Lung (tissue), 12 donors: ENCODE measurements around the gene DHX34. TPM values are rescaled to one million over a fixed set of nuclear protein-coding genes. Genes with fewer than 3 reads are reported as not detected.

ENCODE experiments used
- ATAC-seq: fragments of 200-7000 bp; cut with Tn5 transposase; one replicate; pipeline ENCODE4 v1.9.1; 2020; ENCODE audit warnings: moderate number of reproducible peaks; ENCODE audit not compliant: insufficient read depth, low FRiP score
- DNase-seq, 3 donors: peaks; one replicate each; pipeline ENCODE4 v3.0.0-alpha.2; 2013 to 2017
- H3K27ac ChIP-seq, 2 donors: one replicate each; pipeline ENCODE4 v1.5.1; 2013; ENCODE audit warnings: mild to moderate bottlenecking in 2 of 2, moderate library complexity in 2 of 2, control low read depth in 1 of 2, inconsistent platforms in 1 of 2, low read depth in 1 of 2, low read length in 1 of 2
- H3K27me3 ChIP-seq, 3 donors: one replicate each; pipeline ENCODE4 v1.5.1; 2013; ENCODE audit warnings: low read length in 2 of 3; ENCODE audit not compliant: control insufficient read depth in 3 of 3, insufficient read depth in 3 of 3
- H3K36me3 ChIP-seq, 4 donors: one replicate each; pipeline ENCODE4 v1.5.1; 2013; ENCODE audit warnings: low read length in 4 of 4, mild to moderate bottlenecking in 1 of 4, moderate library complexity in 1 of 4; ENCODE audit not compliant: control insufficient read depth in 4 of 4, insufficient read depth in 4 of 4
- H3K4me1 ChIP-seq, 5 donors: one replicate each; pipeline ENCODE4 v1.5.1; 2013; ENCODE audit warnings: low read length in 5 of 5, mild to moderate bottlenecking in 2 of 5, moderate library complexity in 1 of 5; ENCODE audit not compliant: control insufficient read depth in 5 of 5, insufficient read depth in 5 of 5
- H3K4me3 ChIP-seq: one replicate; pipeline ENCODE4 v1.5.1; 2013; ENCODE audit warnings: mild to moderate bottlenecking, control low read depth, moderate library complexity
- H3K9ac ChIP-seq, 2 donors: one replicate each; pipeline ENCODE4 v1.5.1; 2013; ENCODE audit warnings: low read length in 2 of 2, control low read depth in 1 of 2; ENCODE audit not compliant: insufficient read depth in 1 of 2
- H3K9me3 ChIP-seq, 4 donors: one replicate each; pipeline ENCODE4 v1.5.1; 2013; ENCODE audit warnings: low read length in 3 of 4, mild to moderate bottlenecking in 1 of 4, moderate library complexity in 1 of 4; ENCODE audit not compliant: control insufficient read depth in 4 of 4, insufficient read depth in 3 of 4
- WGBS, 2 donors: extraction: QIAGEN DNeasy Blood & Tissue Kit; methylation state at CpG; one replicate each; pipeline ENCODE4 v1.1.7; 2013; 5-methylcytosine and 5-hydroxymethylcytosine counted together
- polyA plus RNA-seq, 2 donors: library from polyadenylated mRNA; stranded (reverse); fragments of 200-250 nt; gene quantifications; one replicate each; pipeline ENCODE4 v1.2.1, GENCODE V29; 2013
- total RNA-seq, 2 donors: library from RNA; depleted of rRNA in 1 of 2; stranded (reverse); fragments of >200 nt in 1 of 2; gene quantifications; one replicate each; pipeline ENCODE4 v1.2.1, GENCODE V29; 2014 to 2021
- TF ChIP-seq, protein P1 (sequence below): IDR thresholded peaks from 2 replicates; pipeline ENCODE4 v1.5.1; 2012; ENCODE audit warnings: mild to moderate bottlenecking; ENCODE audit errors: control extremely low read depth, extremely low read depth
- donor health status: control.
- donor health status: control.
- donor health status: Bipolar disorder and iron deficiency.
- donor health status: healthy.
- donor health status: DM: yes; HTN: yes; CAD: no.

DHX34 gene
- total and polyA plus RNA-seq, 4 donors, result 13.5 to 24.2 (median 16.5) TPM

DNA sequence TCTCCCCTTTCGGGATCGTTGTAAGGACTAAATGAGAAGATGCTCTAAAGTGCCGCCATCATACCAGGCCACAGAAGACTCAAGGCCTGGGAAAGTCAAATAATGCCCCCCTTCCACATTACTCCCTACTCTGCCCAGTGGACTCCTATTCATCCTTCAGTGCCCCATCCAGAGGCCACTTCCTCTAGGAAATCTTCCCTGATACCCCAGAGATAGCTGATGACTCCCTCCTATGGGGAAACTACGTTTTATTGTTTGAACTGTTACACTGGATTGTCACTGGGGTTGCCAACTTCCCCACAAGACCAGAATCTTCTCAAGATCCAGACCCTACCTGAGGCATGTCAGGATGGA lies 56.1 kb downstream of the DHX34 start:
- H3K36me3 ChIP-seq, result peaks cover 0 to 6% (median 0%) of the 10 kb centered on the region in 4 donors
- no peaks in the 10 kb centered on the region for H3K4me1 ChIP-seq
- TF ChIP-seq, protein P1, sequence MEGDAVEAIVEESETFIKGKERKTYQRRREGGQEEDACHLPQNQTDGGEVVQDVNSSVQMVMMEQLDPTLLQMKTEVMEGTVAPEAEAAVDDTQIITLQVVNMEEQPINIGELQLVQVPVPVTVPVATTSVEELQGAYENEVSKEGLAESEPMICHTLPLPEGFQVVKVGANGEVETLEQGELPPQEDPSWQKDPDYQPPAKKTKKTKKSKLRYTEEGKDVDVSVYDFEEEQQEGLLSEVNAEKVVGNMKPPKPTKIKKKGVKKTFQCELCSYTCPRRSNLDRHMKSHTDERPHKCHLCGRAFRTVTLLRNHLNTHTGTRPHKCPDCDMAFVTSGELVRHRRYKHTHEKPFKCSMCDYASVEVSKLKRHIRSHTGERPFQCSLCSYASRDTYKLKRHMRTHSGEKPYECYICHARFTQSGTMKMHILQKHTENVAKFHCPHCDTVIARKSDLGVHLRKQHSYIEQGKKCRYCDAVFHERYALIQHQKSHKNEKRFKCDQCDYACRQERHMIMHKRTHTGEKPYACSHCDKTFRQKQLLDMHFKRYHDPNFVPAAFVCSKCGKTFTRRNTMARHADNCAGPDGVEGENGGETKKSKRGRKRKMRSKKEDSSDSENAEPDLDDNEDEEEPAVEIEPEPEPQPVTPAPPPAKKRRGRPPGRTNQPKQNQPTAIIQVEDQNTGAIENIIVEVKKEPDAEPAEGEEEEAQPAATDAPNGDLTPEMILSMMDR, result no peak
- no peak for DNase-seq
- H3K27me3 ChIP-seq, result no peaks in the 10 kb centered on the region
- peaks cover 0 to 9% (median 0%) of the 10 kb centered on the region in 4 donors for H3K9me3 ChIP-seq
- H3K27ac ChIP-seq, result no peak overlapping the region
- no peak overlapping the region for H3K9ac ChIP-seq
- no peak overlapping the region for H3K4me3 ChIP-seq
- 86 to 93% methylated on average over 4 of the region's 4 CpGs for whole genome bisulfite sequencing, 2 donors
- ATAC-seq, result no peak

DNA sequence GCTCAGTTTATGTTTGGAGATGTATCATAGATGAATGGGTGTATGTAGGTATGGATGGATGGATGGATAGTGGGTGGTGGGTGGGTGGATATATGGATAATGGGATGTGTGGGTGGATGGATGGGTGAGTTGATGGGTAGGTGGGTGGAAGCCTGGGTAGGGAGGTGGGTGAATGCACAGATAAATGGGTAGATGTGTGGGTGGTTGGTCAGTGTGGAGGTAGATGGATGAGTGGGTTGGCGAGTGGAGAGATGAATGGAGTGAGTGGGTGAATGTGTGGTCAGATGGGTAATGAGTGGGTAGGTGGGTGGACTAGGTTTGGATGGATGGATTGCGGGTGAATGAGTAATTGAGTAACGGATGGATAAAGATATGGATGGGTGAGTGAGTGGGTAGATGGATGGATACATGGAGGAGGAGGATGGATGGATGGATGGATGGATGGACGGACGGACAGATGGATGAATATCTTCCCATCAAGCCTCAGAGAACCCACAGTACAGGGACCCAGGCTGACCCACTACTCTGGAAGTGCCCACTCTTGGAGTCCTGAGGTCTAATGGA lies 56.8 kb downstream of the DHX34 start:
- Histone ChIP-seq H3K36me3 (peaks cover 0 to 6% (median 0%) of the 10 kb centered on the region in 4 donors), H3K4me1 (no peaks in the 10 kb centered on the region), H3K27ac (no peak overlapping the region), H3K27me3 (no peaks in the 10 kb centered on the region), H3K4me3 (no peak overlapping the region), H3K9ac (no peak overlapping the region), H3K9me3 (peaks cover 0 to 9% (median 0%) of the 10 kb centered on the region in 4 donors)
- DNase-seq (no peak), ATAC-seq (no peak)
- TF ChIP-seq, protein P1, result no peak
- 80 to 96% methylated on average over 5 of the region's 5 CpGs for WGBS, 2 donors

DNA sequence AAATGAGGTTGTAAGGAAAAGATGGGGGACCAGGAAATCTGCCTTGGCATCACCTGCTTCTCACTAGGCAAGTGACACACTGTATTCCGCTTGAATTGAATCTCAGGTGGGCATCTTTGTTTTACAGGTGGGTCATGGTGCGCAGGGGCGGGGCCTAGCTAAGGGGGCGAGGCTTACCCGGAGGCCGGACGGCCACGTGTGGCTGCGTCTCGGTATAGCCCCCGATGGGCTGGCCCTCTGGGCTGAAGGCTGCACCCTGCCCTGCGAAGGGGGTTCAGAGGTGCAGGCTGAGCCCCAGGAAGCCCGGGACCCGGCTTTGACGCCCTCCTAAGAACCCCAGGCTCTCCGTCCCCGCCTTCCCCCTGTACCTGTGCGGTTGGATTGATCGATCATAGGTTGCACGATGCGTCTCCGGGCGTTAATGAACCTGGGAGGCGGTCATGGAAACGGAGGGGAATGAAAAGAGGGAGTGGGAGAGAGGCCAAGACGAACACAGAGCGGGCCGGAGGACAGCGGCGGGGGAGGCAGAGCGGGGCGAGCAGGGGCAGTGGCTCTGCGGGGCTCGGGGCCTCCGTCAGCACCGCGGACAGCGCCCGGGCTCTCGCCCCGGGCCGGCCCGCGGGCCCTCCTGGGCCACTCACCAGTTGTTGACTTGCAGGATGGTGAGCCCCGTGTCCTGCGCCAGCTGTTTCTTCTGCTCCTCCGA lies 57.7 kb downstream of the DHX34 start:
- H3K9me3 ChIP-seq, result peaks cover 0 to 9% (median 0%) of the 10 kb centered on the region in 4 donors
- no peaks in the 10 kb centered on the region for H3K4me1 ChIP-seq
- peaks cover 0 to 6% (median 0%) of the 10 kb centered on the region in 4 donors for H3K36me3 ChIP-seq
- H3K27me3 ChIP-seq, result no peaks in the 10 kb centered on the region
- ATAC-seq (no peak), DNase-seq (peak; percentile 42 to 63 (median 55))
- 9 to 17% methylated on average over 45 to 47 of the region's 47 CpGs for WGBS, 2 donors
- H3K27ac ChIP-seq, result no peak overlapping the region
- no peak overlapping the region for H3K9ac ChIP-seq
- TF ChIP-seq, protein P1, result no peak
- no peak overlapping the region for H3K4me3 ChIP-seq
